ACC112 (cell line): ENCODE results near the gene PPP1R37.

Source experiments
- H2AFZ ChIP-seq: fragments of 200-600 bp; sonication (generic); one replicate; pipeline ENCODE4 v1.6.0; 2017; ENCODE audit warnings: antibody characterized with exemption, low read length; ENCODE audit not compliant: unreplicated experiment
- H3K27ac ChIP-seq: fragments of 200-600 bp; sonication (generic); 2 replicates; pipeline ENCODE4 v1.5.1; 2014; ENCODE audit warnings: low read depth, mild to moderate bottlenecking, antibody characterized with exemption, low read length, moderate library complexity
- H3K27me3 ChIP-seq: fragments of 200-600 bp; sonication (generic); 2 replicates; pipeline ENCODE4 v1.6.1; 2014; ENCODE audit warnings: mild to moderate bottlenecking, antibody characterized with exemption, low read length, moderate library complexity, mixed read lengths; ENCODE audit not compliant: insufficient read depth
- H3K36me3 ChIP-seq: fragments of 200-600 bp; sonication (generic); 2 replicates; pipeline ENCODE4 v1.6.1; 2016; ENCODE audit warnings: mild to moderate bottlenecking, antibody characterized with exemption, low read length, moderate library complexity, mixed read lengths; ENCODE audit not compliant: insufficient read depth
- H3K4me1 ChIP-seq: fragments of 200-600 bp; sonication (generic); one replicate; pipeline ENCODE4 v1.6.1; 2016; ENCODE audit warnings: low read length, mixed read lengths; ENCODE audit not compliant: insufficient read depth, unreplicated experiment, control insufficient read depth
- H3K4me3 ChIP-seq: fragments of 200-600 bp; sonication (generic); 2 replicates; pipeline ENCODE4 v1.5.1; 2014; ENCODE audit warnings: mild to moderate bottlenecking, low read depth, low read length
- H3K79me2 ChIP-seq: fragments of 200-600 bp; sonication (generic); one replicate; pipeline ENCODE4 v1.6.0; 2016; ENCODE audit warnings: low read length; ENCODE audit not compliant: control insufficient read depth, unreplicated experiment, insufficient read depth

The PPP1R37 gene

DNA sequence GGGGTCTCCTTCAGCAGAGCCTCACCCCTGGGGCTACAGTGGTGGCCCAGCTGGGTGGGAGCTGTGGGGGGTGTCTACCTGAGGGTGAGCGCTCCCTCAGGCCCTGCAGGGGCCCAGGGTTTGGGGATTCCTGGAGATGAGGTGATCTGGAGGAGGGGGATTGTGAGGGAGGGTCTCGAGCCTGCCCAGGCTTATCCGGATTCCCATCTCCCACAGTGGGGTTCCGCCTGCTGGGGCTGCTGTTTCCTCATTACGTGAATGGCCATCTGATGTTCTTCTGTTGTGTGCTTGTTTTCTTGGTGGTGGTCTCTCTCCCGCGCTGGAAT is 4.4 kb downstream of the PPP1R37 start:
- Histone ChIP-seq H3K27ac (0 out of 2 replicates have a peak overlapping the region, but pooled peaks have one; percentile 72), H3K79me2 (peaks cover 87% of the 10 kb centered on the region), H3K27me3 (no peaks in the 10 kb centered on the region), H2AFZ (no peak overlapping the region), H3K4me3 (no peak overlapping the region), H3K36me3 (no peaks in the 10 kb centered on the region), H3K4me1 (peaks cover 27% of the 10 kb centered on the region)

DNA sequence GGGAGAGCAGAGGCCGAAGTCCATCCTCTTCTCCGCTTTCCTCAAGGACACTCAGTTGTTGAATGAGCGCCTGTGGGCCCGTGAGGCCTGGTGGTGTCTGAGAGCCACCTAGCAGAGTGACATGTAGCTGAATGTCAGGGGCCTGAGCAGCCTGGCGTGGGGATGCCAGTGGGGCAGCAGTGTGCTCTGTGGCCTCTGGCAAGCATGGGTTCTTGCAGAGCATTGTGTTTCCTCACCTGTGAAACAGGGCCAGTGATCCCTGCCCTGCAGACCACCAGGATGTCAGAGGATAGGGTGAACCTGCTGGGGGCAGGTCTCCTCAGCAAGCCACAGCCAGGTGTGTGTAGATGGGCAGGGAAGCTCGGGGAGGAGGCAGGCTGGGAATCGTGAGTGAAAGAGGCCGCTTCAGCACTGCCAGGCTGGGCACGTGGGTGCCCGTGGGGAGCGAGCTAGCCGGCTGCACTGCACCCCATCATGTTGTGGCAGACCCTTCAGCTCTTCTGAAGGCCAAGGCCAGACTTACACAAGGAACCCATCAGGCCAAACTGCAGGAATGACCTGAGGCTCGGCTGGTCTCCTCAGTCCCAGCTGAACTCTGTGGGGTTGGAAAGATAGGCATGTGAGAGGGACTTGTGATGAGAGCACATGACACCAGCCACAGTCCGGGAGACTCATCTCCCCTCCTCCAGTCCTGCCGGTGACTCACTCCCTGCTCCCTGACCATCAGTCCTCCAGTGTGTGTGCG is 5.0 kb downstream of the PPP1R37 start:
- Histone ChIP-seq H2AFZ (no peak overlapping the region), H3K27ac (peak overlapping the region; percentile 72), H3K79me2 (peaks cover 92% of the 10 kb centered on the region), H3K4me3 (no peak overlapping the region), H3K27me3 (no peaks in the 10 kb centered on the region), H3K4me1 (peaks cover 27% of the 10 kb centered on the region), H3K36me3 (no peaks in the 10 kb centered on the region)

GRCh38 chr19:45098521-45099466 is 5.8 kb downstream of the PPP1R37 start:
- Histone ChIP-seq H3K4me1 (peaks cover 27% of the 10 kb centered on the region), H3K79me2 (peaks cover 88% of the 10 kb centered on the region), H3K27ac (no peak overlapping the region), H2AFZ (no peak overlapping the region), H3K4me3 (peak overlapping the region; percentile 58), H3K36me3 (no peaks in the 10 kb centered on the region), H3K27me3 (no peaks in the 10 kb centered on the region)

GRCh38 chr19:45099467-45100191 is 6.7 kb downstream of the PPP1R37 start:
- H3K4me1 ChIP-seq: peaks cover 27% of the 10 kb centered on the region

GRCh38 chr19:45100201-45100600 is 7.2 kb downstream of the PPP1R37 start:
- H3K27ac ChIP-seq: no peak overlapping the region
- no peak overlapping the region for H2AFZ ChIP-seq
- no peaks in the 10 kb centered on the region for H3K36me3 ChIP-seq
- H3K4me1 ChIP-seq: peaks cover 24% of the 10 kb centered on the region
- H3K27me3 ChIP-seq: no peaks in the 10 kb centered on the region
- no peak overlapping the region for H3K4me3 ChIP-seq
- peaks cover 74% of the 10 kb centered on the region for H3K79me2 ChIP-seq

More at GRCh38 chr19:45099467-45100191, 6.7 kb downstream of the PPP1R37 start:
- Histone ChIP-seq H2AFZ (no peak overlapping the region), H3K79me2 (peaks cover 80% of the 10 kb centered on the region), H3K4me3 (no peak overlapping the region), H3K27me3 (no peaks in the 10 kb centered on the region), H3K36me3 (no peaks in the 10 kb centered on the region), H3K27ac (no peak overlapping the region)

- peaks cover 69% of the 10 kb centered on the region for H3K79me2 ChIP-seq
- H3K27me3 ChIP-seq: no peaks in the 10 kb centered on the region
- peaks cover 22% of the 10 kb centered on the region for H3K4me1 ChIP-seq
- H3K27ac ChIP-seq: no peak overlapping the region
- no peaks in the 10 kb centered on the region for H3K36me3 ChIP-seq
- H3K4me3 ChIP-seq: no peak overlapping the region
- no peak overlapping the region for H2AFZ ChIP-seq
Observed at GRCh38 chr19:45100846-45101252, 7.9 kb downstream of the PPP1R37 start.

- H3K4me3 ChIP-seq: no peak overlapping the region
- peaks cover 59% of the 10 kb centered on the region for H3K79me2 ChIP-seq
- no peaks in the 10 kb centered on the region for H3K36me3 ChIP-seq
- peaks cover 20% of the 10 kb centered on the region for H3K4me1 ChIP-seq
- no peak overlapping the region for H2AFZ ChIP-seq
- no peaks in the 10 kb centered on the region for H3K27me3 ChIP-seq
- no peak overlapping the region for H3K27ac ChIP-seq
Observed at GRCh38 chr19:45101806-45102205, 8.8 kb downstream of the PPP1R37 start.

DNA sequence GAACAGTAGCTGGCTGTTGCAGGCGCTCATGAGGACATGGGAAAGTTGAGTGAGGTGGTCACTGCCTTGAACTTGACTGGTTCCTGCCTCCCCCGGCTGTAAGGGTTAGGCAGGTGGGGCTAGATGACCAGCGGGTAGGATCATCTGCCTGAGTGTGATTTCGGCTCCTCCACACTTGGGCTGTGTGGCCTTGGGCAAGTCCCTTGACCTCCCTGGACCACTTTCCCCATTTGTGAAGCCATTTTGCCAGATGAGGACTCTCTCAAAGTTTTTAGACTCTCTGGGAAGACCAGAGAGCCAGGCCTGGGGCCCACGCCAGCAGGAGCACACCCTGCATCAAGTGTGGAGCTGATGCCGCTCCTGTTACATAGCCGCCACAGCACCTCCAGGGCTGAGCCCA is 9.5 kb downstream of the PPP1R37 start:
- H3K27ac ChIP-seq: no peak overlapping the region
- peaks cover 19% of the 10 kb centered on the region for H3K4me1 ChIP-seq
- H3K27me3 ChIP-seq: no peaks in the 10 kb centered on the region
- peaks cover 52% of the 10 kb centered on the region for H3K79me2 ChIP-seq
- H3K4me3 ChIP-seq: no peak overlapping the region
- no peak overlapping the region for H2AFZ ChIP-seq
- no peaks in the 10 kb centered on the region for H3K36me3 ChIP-seq

DNA sequence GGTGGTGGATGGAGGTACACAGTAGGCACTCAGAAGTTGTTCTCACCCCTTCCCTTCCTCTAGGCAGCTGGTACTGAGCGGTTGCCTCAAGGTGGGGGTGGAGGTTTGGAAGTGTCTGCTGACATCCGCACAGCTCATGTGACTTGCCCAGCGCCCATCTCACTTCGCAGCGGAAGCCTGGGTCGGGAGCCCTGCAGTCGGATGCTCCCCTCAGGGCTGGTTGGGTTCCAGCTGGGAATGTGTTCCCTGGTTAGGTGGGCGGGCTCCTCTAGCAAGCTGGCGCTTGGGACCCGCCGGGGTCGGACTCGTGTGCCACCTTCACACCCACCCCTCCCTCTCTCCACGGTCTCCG is 10.2 kb downstream of the PPP1R37 start:
- H3K4me1 ChIP-seq: peaks cover 12% of the 10 kb centered on the region
- no peaks in the 10 kb centered on the region for H3K36me3 ChIP-seq
- no peaks in the 10 kb centered on the region for H3K27me3 ChIP-seq
- H2AFZ ChIP-seq: no peak overlapping the region
- H3K27ac ChIP-seq: no peak overlapping the region
- H3K79me2 ChIP-seq: peaks cover 52% of the 10 kb centered on the region
- no peak overlapping the region for H3K4me3 ChIP-seq

- no peaks in the 10 kb centered on the region for H3K36me3 ChIP-seq
- no peak overlapping the region for H3K27ac ChIP-seq
- no peak overlapping the region for H3K4me3 ChIP-seq
- H3K79me2 ChIP-seq: peaks cover 48% of the 10 kb centered on the region
- H3K4me1 ChIP-seq: peaks cover 7% of the 10 kb centered on the region
- no peak overlapping the region for H2AFZ ChIP-seq
- no peaks in the 10 kb centered on the region for H3K27me3 ChIP-seq
Observed at GRCh38 chr19:45103508-45104319, 10.7 kb downstream of the PPP1R37 start.
